PFSK-1 (cell line): Measurements from ENCODE around the gene ORM1.

Experiments used
- TAF1 ChIP-seq: IDR thresholded peaks from 2 replicates; pipeline ENCODE4 v1.6.1; 2012; ENCODE audit warnings: low read length, control low read depth, borderline replicate concordance; ENCODE audit not compliant: insufficient read depth
- TF ChIP-seq, protein P1 (sequence below), 2 experiments: IDR thresholded peaks; 2 replicates each; pipeline versions ENCODE4 v1.6.1 to v1.8.0; 2011 to 2012; ENCODE audit warnings: low read depth in 2 of 2, low read length in 2 of 2, control low read depth in 1 of 2, inconsistent platforms in 1 of 2, mild to moderate bottlenecking in 1 of 2, moderate library complexity in 1 of 2; ENCODE audit not compliant: insufficient read depth in 1 of 2

- TF ChIP-seq, protein P1, sequence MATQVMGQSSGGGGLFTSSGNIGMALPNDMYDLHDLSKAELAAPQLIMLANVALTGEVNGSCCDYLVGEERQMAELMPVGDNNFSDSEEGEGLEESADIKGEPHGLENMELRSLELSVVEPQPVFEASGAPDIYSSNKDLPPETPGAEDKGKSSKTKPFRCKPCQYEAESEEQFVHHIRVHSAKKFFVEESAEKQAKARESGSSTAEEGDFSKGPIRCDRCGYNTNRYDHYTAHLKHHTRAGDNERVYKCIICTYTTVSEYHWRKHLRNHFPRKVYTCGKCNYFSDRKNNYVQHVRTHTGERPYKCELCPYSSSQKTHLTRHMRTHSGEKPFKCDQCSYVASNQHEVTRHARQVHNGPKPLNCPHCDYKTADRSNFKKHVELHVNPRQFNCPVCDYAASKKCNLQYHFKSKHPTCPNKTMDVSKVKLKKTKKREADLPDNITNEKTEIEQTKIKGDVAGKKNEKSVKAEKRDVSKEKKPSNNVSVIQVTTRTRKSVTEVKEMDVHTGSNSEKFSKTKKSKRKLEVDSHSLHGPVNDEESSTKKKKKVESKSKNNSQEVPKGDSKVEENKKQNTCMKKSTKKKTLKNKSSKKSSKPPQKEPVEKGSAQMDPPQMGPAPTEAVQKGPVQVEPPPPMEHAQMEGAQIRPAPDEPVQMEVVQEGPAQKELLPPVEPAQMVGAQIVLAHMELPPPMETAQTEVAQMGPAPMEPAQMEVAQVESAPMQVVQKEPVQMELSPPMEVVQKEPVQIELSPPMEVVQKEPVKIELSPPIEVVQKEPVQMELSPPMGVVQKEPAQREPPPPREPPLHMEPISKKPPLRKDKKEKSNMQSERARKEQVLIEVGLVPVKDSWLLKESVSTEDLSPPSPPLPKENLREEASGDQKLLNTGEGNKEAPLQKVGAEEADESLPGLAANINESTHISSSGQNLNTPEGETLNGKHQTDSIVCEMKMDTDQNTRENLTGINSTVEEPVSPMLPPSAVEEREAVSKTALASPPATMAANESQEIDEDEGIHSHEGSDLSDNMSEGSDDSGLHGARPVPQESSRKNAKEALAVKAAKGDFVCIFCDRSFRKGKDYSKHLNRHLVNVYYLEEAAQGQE (IDR thresholded peaks at IDR 0.05; ENCODE audit: insufficient read depth in 1 of 2, low read depth in 2 of 2, low read length in 2 of 2): no peak
- no peak for TF ChIP-seq TAF1
Measured at GRCh38 chr9:114317665-114318357, 5.1 kb upstream of the ORM1 start.
